K562 (cell line): ENCODE results near the gene CNBD2. TPM values are rescaled to one million over a fixed set of nuclear protein-coding genes. Genes with fewer than 3 reads are reported as not detected.
A peak's percentile ranks its signal among the peaks of the same experiment; 100 is the strongest.

Experiments
- ATAC-seq: fragments of 200-7000 bp; cut with Tn5 transposase; 3 replicates; pipeline ENCODE4 v1.9.1; 2020; ENCODE audit warnings: moderate library complexity
- BruUV-seq: library from RNA; stranded (reverse); fragments of 400-500 nt; replicated peaks from 2 replicates; lab custom pipeline; 2021; lab: Mats Ljungman, UMichigan
- CTCF ChIA-PET: fragments of 300-600 bp; formaldehyde crosslinking; extraction: SDS; loops from one replicate; lab custom pipeline; 2021; ENCODE audit warnings: low intra/inter-chr PET ratio; lab: Yijun Ruan, JAX
- POLR2A ChIA-PET: fragments of 300-600, 350-650 bp; sonication (Branson Sonifier 250); formaldehyde crosslinking; extraction: SDS; loops from one replicate; lab custom pipeline; 2021; ENCODE audit warnings: antibody characterized with exemption, inconsistent platforms; lab: Yijun Ruan, JAX
- DNase-seq, 4 experiments: peaks; one replicate each; pipeline versions ENCODE4 v3.0.0 to v3.0.0-alpha.2; 2011 to 2018; ENCODE audit warnings: low spot score in 3 of 4, mixed read lengths in 3 of 4; ENCODE audit errors: extremely low read depth in 1 of 4
- FAIRE-seq: peaks from 2 replicates; lab custom pipeline; 2011; peaks lifted over from hg19 to GRCh38; lab: Jason Lieb, UNC
- H2AFZ ChIP-seq: 2 replicates; pipeline ENCODE4 v1.6.0; 2011; ENCODE audit warnings: low read depth, low read length, control low read depth, inconsistent platforms
- H3K27ac ChIP-seq: fragments of 200-600 bp; 3 replicates; pipeline ENCODE4 v1.8.0; 2011; ENCODE audit warnings: low read depth, mild to moderate bottlenecking, control low read depth, inconsistent platforms, low read length, moderate library complexity, mixed read lengths; ENCODE audit errors: extremely low read depth
- H3K27me3 ChIP-seq, 2 experiments: fragments of 300-600 bp in 1 of 2; 2 replicates in 1 of 2; 3 replicates in 1 of 2; pipeline versions ENCODE4 v1.6.0 to v1.8.0; 2011; ENCODE audit warnings: inconsistent platforms in 2 of 2, low read length in 2 of 2, mild to moderate bottlenecking in 1 of 2, mixed read lengths in 1 of 2, moderate library complexity in 1 of 2; ENCODE audit not compliant: control insufficient read depth in 2 of 2, insufficient read depth in 2 of 2
- H3K36me3 ChIP-seq: fragments of 300-600 bp; 3 replicates; pipeline ENCODE4 v1.8.0; 2011; ENCODE audit warnings: mild to moderate bottlenecking, low read length, inconsistent platforms; ENCODE audit not compliant: control insufficient read depth, insufficient read depth
- H3K4me1 ChIP-seq, 2 experiments: fragments of 200-600 bp in 1 of 2; replicated peaks in 1 of 2; 2 replicates in 1 of 2; 3 replicates in 1 of 2; pipeline versions ENCODE4 v1.5.1 to v1.8.0; 2011; ENCODE audit warnings: inconsistent platforms in 2 of 2, low read length in 2 of 2, mild to moderate bottlenecking in 1 of 2, mixed read lengths in 1 of 2, moderate library complexity in 1 of 2; ENCODE audit not compliant: control insufficient read depth in 2 of 2, insufficient read depth in 2 of 2
- H3K4me2 ChIP-seq: 2 replicates; pipeline ENCODE4 v1.6.1; 2011; ENCODE audit warnings: low read length, control low read depth, inconsistent platforms, mixed read lengths; ENCODE audit not compliant: insufficient read depth
- H3K4me3 ChIP-seq: fragments of 200-600 bp; sonication (generic), shearing (Covaris generic); 2 replicates; pipeline ENCODE4 v1.5.1; 2016; ENCODE audit warnings: control low read depth, inconsistent platforms
- H3K79me2 ChIP-seq: fragments of 200-600 bp; 3 replicates; pipeline ENCODE4 v1.8.0; 2011; ENCODE audit warnings: low read length, inconsistent platforms; ENCODE audit not compliant: control insufficient read depth, insufficient read depth
- H3K9ac ChIP-seq, 2 experiments: 2 replicates each; pipeline versions ENCODE4 v1.6.0 to v1.6.1; 2011; ENCODE audit warnings: low read depth in 2 of 2, low read length in 2 of 2, control low read depth in 1 of 2, inconsistent platforms in 1 of 2, mild to moderate bottlenecking in 1 of 2, mixed read lengths in 1 of 2; ENCODE audit not compliant: insufficient read depth in 1 of 2
- H3K9me1 ChIP-seq: one replicate; pipeline ENCODE4 v1.6.0; 2011; ENCODE audit warnings: inconsistent platforms, mild to moderate bottlenecking, low read length, moderate library complexity; ENCODE audit not compliant: control insufficient read depth, insufficient read depth
- H3K9me3 ChIP-seq: replicated peaks from 2 replicates; pipeline ENCODE4 v1.5.1; 2011; ENCODE audit warnings: low read depth, low read length, inconsistent platforms; ENCODE audit not compliant: control insufficient read depth, insufficient read depth
- H4K20me1 ChIP-seq: replicated peaks from 2 replicates; pipeline ENCODE4 v1.6.1; 2011; ENCODE audit warnings: low read length, inconsistent platforms, mixed read lengths; ENCODE audit not compliant: control insufficient read depth, insufficient read depth
- CLOCK ChIP-seq: fragments of 250-450 bp; sonication (Bioruptor Pico); IDR thresholded peaks from 2 replicates; pipeline ENCODE4 v1.4.0; 2020; ENCODE audit warnings: mild to moderate bottlenecking, moderate library complexity, borderline replicate concordance
- GATAD2B ChIP-seq: fragments of 450-650 bp; IDR thresholded peaks from 2 replicates; pipeline ENCODE4 v1.6.1; 2017; ENCODE audit warnings: mild to moderate bottlenecking, borderline replicate concordance
- KLF1 ChIP-seq: fragments of 450-650 bp; IDR thresholded peaks from 2 replicates; pipeline ENCODE4 v1.6.1; 2016; ENCODE audit warnings: missing genetic modification characterization, missing compliant biosample characterization
- MCM7 ChIP-seq, 2 experiments: fragments of 450-650 bp; IDR thresholded peaks; 2 replicates each; pipeline ENCODE4 v1.6.1; 2016 to 2018
- NCOA6 ChIP-seq: fragments of 450-650 bp; IDR thresholded peaks from 2 replicates; pipeline ENCODE4 v1.6.1; 2017; ENCODE audit warnings: mild to moderate bottlenecking
- PRPF4 ChIP-seq: fragments of 200-400 bp; formaldehyde crosslinking; IDR thresholded peaks from one replicate; pipeline ENCODE4 v1.6.1; 2017; ENCODE audit warnings: low read length, low read depth, mild to moderate bottlenecking; ENCODE audit not compliant: insufficient read depth, poor library complexity, severe bottlenecking
- RFX7 ChIP-seq: fragments of 250-450 bp; sonication (Bioruptor Pico); IDR thresholded peaks from 2 replicates; pipeline ENCODE4 v1.5.1; 2021; ENCODE audit warnings: mild to moderate bottlenecking
- SRSF7 ChIP-seq: fragments of 200-400 bp; formaldehyde crosslinking; optimal IDR thresholded peaks from 2 replicates; pipeline ENCODE3; 2017; ENCODE audit warnings: mild to moderate bottlenecking, low read depth, low read length
- TSC22D4 ChIP-seq: fragments of 450-650 bp; IDR thresholded peaks from 2 replicates; pipeline ENCODE4 v1.6.1; 2016; ENCODE audit warnings: missing genetic modification characterization, missing biosample characterization, control low read depth
- U2AF1 ChIP-seq: fragments of 200-400 bp; formaldehyde crosslinking; optimal IDR thresholded peaks from 2 replicates; pipeline ENCODE3; 2017; ENCODE audit warnings: mild to moderate bottlenecking, low read depth, low read length, moderate library complexity
- ZBTB17 ChIP-seq: fragments of 450-650 bp; formaldehyde crosslinking; IDR thresholded peaks from 2 replicates; pipeline ENCODE4 v1.4.0; 2020; ENCODE audit warnings: mild to moderate bottlenecking
- ZBTB43 ChIP-seq: sonication (generic); formaldehyde crosslinking; IDR thresholded peaks from 2 replicates; pipeline ENCODE4 v1.8.0; 2023; ENCODE audit warnings: mild to moderate bottlenecking, missing genetic modification reagents
- ZNF217 ChIP-seq: sonication (generic); formaldehyde crosslinking; IDR thresholded peaks from 2 replicates; pipeline ENCODE4 v1.8.0; 2022; ENCODE audit warnings: mild to moderate bottlenecking, missing genetic modification reagents
- ZSCAN32 ChIP-seq: fragments of 450-650 bp; formaldehyde crosslinking; IDR thresholded peaks from 2 replicates; pipeline ENCODE4 v1.4.0; 2020; ENCODE audit warnings: mild to moderate bottlenecking, moderate library complexity
- WGBS: fragments of 100-300 bp; shearing (Covaris generic); methylation state at CpG from one replicate; pipeline ENCODE4 v1.1.6; 2016; ENCODE audit warnings: low coverage, mixed read lengths; ENCODE audit not compliant: insufficient coverage; ENCODE audit errors: missing lambda C conversion rate; 5-methylcytosine and 5-hydroxymethylcytosine counted together
- in situ Hi-C: fragments of 300-500 bp; cut with MboI; formaldehyde crosslinking; loops from 4 replicates; pipeline ENCODE4 v1.15.0; 2018; ENCODE audit warnings: inconsistent platforms, mixed read lengths
- intact Hi-C: fragments of 100-400 bp; cut with micrococcal nuclease; formaldehyde crosslinking; loops from 2 replicates; pipeline ENCODE4 v1.14.2; 2022
- polyA plus RNA-seq, 8 experiments: library from polyadenylated mRNA; depleted of rRNA in 4 of 8; stranded (reverse) in 5 of 8; unstranded in 3 of 8; fragments of >200 nt; fragmentation: Nextera tagmentation in 2 of 8; fragmentation: Illumina TruSeq in 1 of 8; extraction: Ambion mirVana in 2 of 8; extraction: Trizol in 1 of 8; gene quantifications; 2 replicates each; pipeline versions ENCODE4 v1.2.1 to v1.2.3, GENCODE V29; 2011 to 2014; ENCODE audit warnings: inconsistent platforms in 1 of 8, missing spikeins in 1 of 8
- total RNA-seq, 7 experiments: library from RNA; depleted of rRNA in 6 of 7; stranded (reverse); fragments of >200 nt in 6 of 7; fragmentation: Illumina TruSeq in 2 of 7; extraction: Trizol in 2 of 7; gene quantifications; 2 replicates each; pipeline versions ENCODE4 v1.2.1 to v1.2.3, GENCODE V29; 2011 to 2021; ENCODE audit warnings: low replicate concordance in 1 of 7
- TF ChIP-seq, protein P1 (sequence below): fragments of 450-650 bp; IDR thresholded peaks from 2 replicates; pipeline ENCODE4 v1.6.1; 2016; ENCODE audit warnings: missing biosample characterization, missing genetic modification characterization

The CNBD2 gene
- total and polyA plus RNA-seq, 9 of the 15 experiments (the other 6 are each of a cell fraction or from before 2014, with no cell fraction given) = 3.2 to 17.5 (median 5.3) TPM

- H3K4me3 ChIP-seq = no peak overlapping the region
- no peak for FAIRE-seq
- H4K20me1 ChIP-seq = no peaks in the 10 kb centered on the region
- WGBS = 0% methylated on average over 2 of the region's 2 CpGs
- ChIA-PET CTCF (no interaction called here), POLR2A (interaction anchor here (1.2 kb wide), 1 partner anchor 144 kb away, joined by 4 read pairs; no protein-coding TSS in a partner anchor)
- H3K27me3 ChIP-seq = peaks cover 0 to under 1% of the 10 kb centered on the region in 2 experiments; a peak in 2 of 5 replicates
- intact Hi-C loops (no loop called here), in situ Hi-C loops (loop anchor here (25.0 kb wide), 1 partner anchor 448 kb away; no protein-coding TSS in a partner anchor)
- H3K4me1 ChIP-seq = no peaks in the 10 kb centered on the region
- no peaks in the 10 kb centered on the region for H3K79me2 ChIP-seq
- H3K9me3 ChIP-seq = no peaks in the 10 kb centered on the region
- peak in 1 of 4 experiments; percentile 19 for DNase-seq
- no TSS peak for BruUV-seq
- H3K9ac ChIP-seq = no peak overlapping the region
- ATAC-seq = no peak
- H3K4me2 ChIP-seq = no peak overlapping the region
- H3K27ac ChIP-seq = no peak overlapping the region
- no peak overlapping the region for H2AFZ ChIP-seq
- no peaks in the 10 kb centered on the region for H3K9me1 ChIP-seq
- H3K36me3 ChIP-seq = no peaks in the 10 kb centered on the region
- no peak for TF ChIP-seq GATAD2B
- no peak for TF ChIP-seq CLOCK (CRISPR knock-in tag)
- no peak for TF ChIP-seq ZBTB43
- TF ChIP-seq ZSCAN32 (CRISPR knock-in tag) = no peak
- no peak for TF ChIP-seq U2AF1
- no peak for TF ChIP-seq ZBTB17
- TF ChIP-seq MCM7 (IDR thresholded peaks at IDR 0.05) = no peak
- TF ChIP-seq RFX7 (CRISPR knock-in tag) = no peak
- no peak for TF ChIP-seq ZNF217 (CRISPR knock-in tag)
- TF ChIP-seq, protein P1, sequence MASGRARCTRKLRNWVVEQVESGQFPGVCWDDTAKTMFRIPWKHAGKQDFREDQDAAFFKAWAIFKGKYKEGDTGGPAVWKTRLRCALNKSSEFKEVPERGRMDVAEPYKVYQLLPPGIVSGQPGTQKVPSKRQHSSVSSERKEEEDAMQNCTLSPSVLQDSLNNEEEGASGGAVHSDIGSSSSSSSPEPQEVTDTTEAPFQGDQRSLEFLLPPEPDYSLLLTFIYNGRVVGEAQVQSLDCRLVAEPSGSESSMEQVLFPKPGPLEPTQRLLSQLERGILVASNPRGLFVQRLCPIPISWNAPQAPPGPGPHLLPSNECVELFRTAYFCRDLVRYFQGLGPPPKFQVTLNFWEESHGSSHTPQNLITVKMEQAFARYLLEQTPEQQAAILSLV (tag) = no peak
- TF ChIP-seq PRPF4 = no peak
- no peak for TF ChIP-seq SRSF7
- no peak for TF ChIP-seq KLF1 (tag)
- TF ChIP-seq TSC22D4 (tag) = no peak
- TF ChIP-seq NCOA6 = no peak
Measured at GRCh38 chr20:35988910-35989463, 20.6 kb downstream of the CNBD2 start.
